Measurements from ENCODE around the gene DMD.

DMD gene

DNA sequence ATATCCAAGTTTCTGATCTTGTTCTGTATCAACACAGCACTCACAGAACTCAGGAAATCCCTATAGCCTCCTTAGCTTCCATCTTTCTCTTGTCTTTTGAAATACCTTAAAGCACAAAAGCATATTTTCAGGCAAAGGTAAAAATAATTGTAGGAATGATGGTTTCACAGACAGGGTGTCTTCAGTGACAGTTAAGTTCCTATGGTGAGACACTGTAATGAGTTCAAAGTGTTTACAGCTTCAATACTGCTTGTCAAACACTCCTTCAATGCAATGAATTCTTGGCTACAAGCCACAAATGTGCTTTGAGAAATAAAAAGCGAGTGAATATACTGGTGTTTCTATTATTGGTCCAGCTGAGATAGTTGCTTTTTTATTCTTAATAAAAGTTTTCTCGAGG, 466.0 kb downstream of the DMD start:
- H3F3A ChIP-seq (ENCODE audit: insufficient read depth, low read length): no peaks in the 10 kb centered on the region
- H3K9ac ChIP-seq (ENCODE audit: low read length): no peak overlapping the region
- no peaks in the 10 kb centered on the region for H3K4me1 ChIP-seq (ENCODE audit: low read length)
- no peaks in the 10 kb centered on the region for H4K20me1 ChIP-seq (ENCODE audit: insufficient read depth, low read length)
- H2AFZ ChIP-seq (ENCODE audit: low read length): no peak overlapping the region
- H3K4me3 ChIP-seq (ENCODE audit: low read length): no peak overlapping the region
- no peaks in the 10 kb centered on the region for H3K9me2 ChIP-seq (replicated peaks; ENCODE audit: insufficient read depth, low read length)
- no peak overlapping the region for H3K4me2 ChIP-seq (ENCODE audit: low read depth, low read length)
- no peak overlapping the region for H3K27ac ChIP-seq (ENCODE audit: low read length)
- no peak for DNase-seq
- H3K9me3 ChIP-seq (replicated peaks; ENCODE audit: insufficient read depth, low read length): no peaks in the 10 kb centered on the region
- no peaks in the 10 kb centered on the region for H3K36me3 ChIP-seq (replicated peaks; ENCODE audit: insufficient read depth, low read length)
- no peak for TF ChIP-seq EZH2phosphoT487 (IDR thresholded peaks at IDR 0.05; ENCODE audit: low read length)
- TF ChIP-seq, protein P1, sequence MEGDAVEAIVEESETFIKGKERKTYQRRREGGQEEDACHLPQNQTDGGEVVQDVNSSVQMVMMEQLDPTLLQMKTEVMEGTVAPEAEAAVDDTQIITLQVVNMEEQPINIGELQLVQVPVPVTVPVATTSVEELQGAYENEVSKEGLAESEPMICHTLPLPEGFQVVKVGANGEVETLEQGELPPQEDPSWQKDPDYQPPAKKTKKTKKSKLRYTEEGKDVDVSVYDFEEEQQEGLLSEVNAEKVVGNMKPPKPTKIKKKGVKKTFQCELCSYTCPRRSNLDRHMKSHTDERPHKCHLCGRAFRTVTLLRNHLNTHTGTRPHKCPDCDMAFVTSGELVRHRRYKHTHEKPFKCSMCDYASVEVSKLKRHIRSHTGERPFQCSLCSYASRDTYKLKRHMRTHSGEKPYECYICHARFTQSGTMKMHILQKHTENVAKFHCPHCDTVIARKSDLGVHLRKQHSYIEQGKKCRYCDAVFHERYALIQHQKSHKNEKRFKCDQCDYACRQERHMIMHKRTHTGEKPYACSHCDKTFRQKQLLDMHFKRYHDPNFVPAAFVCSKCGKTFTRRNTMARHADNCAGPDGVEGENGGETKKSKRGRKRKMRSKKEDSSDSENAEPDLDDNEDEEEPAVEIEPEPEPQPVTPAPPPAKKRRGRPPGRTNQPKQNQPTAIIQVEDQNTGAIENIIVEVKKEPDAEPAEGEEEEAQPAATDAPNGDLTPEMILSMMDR (IDR thresholded peaks at IDR 0.05; ENCODE audit: low read length): no peak
- TF ChIP-seq EZH2 (optimal IDR thresholded peaks at IDR 0.05; ENCODE audit: low read depth, low read length): no peak
- H3K79me2 ChIP-seq (ENCODE audit: low read length): no peaks in the 10 kb centered on the region
- no peaks in the 10 kb centered on the region for H3K27me3 ChIP-seq (replicated peaks; ENCODE audit: insufficient read depth, low read length)

DNA sequence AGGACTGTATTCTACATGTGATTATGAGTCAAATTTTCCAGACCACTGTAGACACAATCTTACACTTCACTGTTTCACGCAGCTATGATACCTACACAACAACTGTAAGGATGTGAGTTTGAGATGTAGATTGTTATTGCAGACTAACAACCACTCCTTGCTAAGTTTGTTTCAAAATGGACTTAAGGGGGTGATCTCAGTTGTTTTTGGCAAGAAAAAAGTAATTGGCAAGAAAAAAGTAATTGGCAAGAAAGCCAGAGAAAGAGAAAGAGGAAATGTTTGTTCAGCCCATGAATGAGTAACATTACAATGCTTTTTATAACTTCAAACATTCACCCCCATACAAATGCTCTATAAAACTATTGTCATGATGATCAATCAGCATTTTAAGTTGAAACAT, 466.4 kb downstream of the DMD start:
- Histone ChIP-seq H3K9ac (ENCODE audit: low read length) (no peak overlapping the region), H3K9me2 (replicated peaks; ENCODE audit: insufficient read depth, low read length) (no peaks in the 10 kb centered on the region), H3K4me3 (ENCODE audit: low read length) (no peak overlapping the region), H3K4me1 (ENCODE audit: low read length) (no peaks in the 10 kb centered on the region), H2AFZ (ENCODE audit: low read length) (no peak overlapping the region), H3K27me3 (replicated peaks; ENCODE audit: insufficient read depth, low read length) (no peaks in the 10 kb centered on the region), H4K20me1 (ENCODE audit: insufficient read depth, low read length) (no peaks in the 10 kb centered on the region), H3K9me3 (replicated peaks; ENCODE audit: insufficient read depth, low read length) (no peaks in the 10 kb centered on the region), H3K79me2 (ENCODE audit: low read length) (no peaks in the 10 kb centered on the region), H3F3A (ENCODE audit: insufficient read depth, low read length) (no peaks in the 10 kb centered on the region), H3K27ac (ENCODE audit: low read length) (no peak overlapping the region), H3K36me3 (replicated peaks; ENCODE audit: insufficient read depth, low read length) (no peaks in the 10 kb centered on the region), H3K4me2 (ENCODE audit: low read depth, low read length) (no peak overlapping the region)
- TF ChIP-seq, protein P1 (IDR thresholded peaks at IDR 0.05; ENCODE audit: low read length): no peak
- no peak for TF ChIP-seq EZH2phosphoT487 (IDR thresholded peaks at IDR 0.05; ENCODE audit: low read length)
- TF ChIP-seq EZH2 (optimal IDR thresholded peaks at IDR 0.05; ENCODE audit: low read depth, low read length): no peak
- DNase-seq: no peak

DNA sequence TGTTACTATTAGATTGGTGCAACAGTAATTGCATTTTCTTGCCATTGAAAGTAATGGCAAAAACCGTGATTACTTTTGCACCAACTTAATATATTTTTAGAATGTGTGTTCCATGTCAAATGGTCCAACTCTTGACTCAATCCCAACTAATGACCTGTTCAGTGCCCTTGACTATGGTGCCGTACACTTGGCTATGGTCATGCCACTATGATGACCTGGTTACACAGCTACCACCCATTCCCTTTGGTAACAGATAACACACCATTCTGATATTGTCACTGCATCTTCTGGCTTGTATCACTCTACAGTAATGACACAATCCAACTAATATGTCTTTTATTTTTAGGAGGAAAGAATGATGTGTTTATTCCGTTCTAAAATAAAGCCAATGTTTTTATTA, 469.4 kb downstream of the DMD start:
- Histone ChIP-seq H3K27me3 (replicated peaks; ENCODE audit: insufficient read depth, low read length) (no peaks in the 10 kb centered on the region), H3K79me2 (ENCODE audit: low read length) (no peaks in the 10 kb centered on the region), H3K36me3 (replicated peaks; ENCODE audit: insufficient read depth, low read length) (no peaks in the 10 kb centered on the region), H3K9me2 (replicated peaks; ENCODE audit: insufficient read depth, low read length) (no peaks in the 10 kb centered on the region), H2AFZ (ENCODE audit: low read length) (no peak overlapping the region), H3K4me3 (ENCODE audit: low read length) (no peak overlapping the region), H3K4me2 (ENCODE audit: low read depth, low read length) (no peak overlapping the region), H3K9me3 (replicated peaks; ENCODE audit: insufficient read depth, low read length) (no peaks in the 10 kb centered on the region), H3K27ac (ENCODE audit: low read length) (no peak overlapping the region), H3K4me1 (ENCODE audit: low read length) (no peaks in the 10 kb centered on the region), H3K9ac (ENCODE audit: low read length) (no peak overlapping the region), H3F3A (ENCODE audit: insufficient read depth, low read length) (no peaks in the 10 kb centered on the region), H4K20me1 (ENCODE audit: insufficient read depth, low read length) (no peaks in the 10 kb centered on the region)
- no peak for DNase-seq
- TF ChIP-seq EZH2phosphoT487 (IDR thresholded peaks at IDR 0.05; ENCODE audit: low read length) (no peak), EZH2 (optimal IDR thresholded peaks at IDR 0.05; ENCODE audit: low read depth, low read length) (no peak)
- TF ChIP-seq, protein P1 (IDR thresholded peaks at IDR 0.05; ENCODE audit: low read length): no peak

Data from MM.1S (cell line).